ENCODE data around the gene IFNG-AS1. TPM values are rescaled to one million over a fixed set of nuclear protein-coding genes. Genes with fewer than 3 reads are reported as not detected.

The IFNG-AS1 gene
- total RNA-seq, 2 experiments from 2014 or later = 15.7 to 36.8 TPM

GRCh38 chr12:67977668-67978067 is 11.6 kb upstream of the IFNG-AS1 start:
- no peaks in the 10 kb centered on the region for H3K36me3 ChIP-seq (ENCODE audit: insufficient read depth, low read length)

DNA sequence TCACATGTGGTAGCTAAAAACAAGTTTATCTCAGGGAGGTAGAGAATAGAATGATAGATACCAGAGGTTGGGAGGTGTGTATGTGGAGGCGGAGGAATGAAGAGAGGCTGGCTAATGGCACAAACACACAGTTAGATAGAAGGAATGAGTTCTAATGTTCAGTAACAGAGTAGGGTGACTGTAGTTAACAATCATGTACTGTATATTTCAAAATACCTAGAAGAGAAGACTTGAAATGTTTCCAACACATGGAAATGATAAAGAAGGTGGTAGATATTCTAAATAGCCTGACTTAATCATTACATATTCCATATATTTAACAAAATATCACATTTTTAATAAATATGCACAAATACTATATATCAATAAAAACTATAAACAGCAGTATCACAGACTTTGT is 8.9 kb upstream of the IFNG-AS1 start:
- no TSS peak for BruUV-seq (replicated peaks)
- Histone ChIP-seq H3K9me3 (ENCODE audit: low read length) (no peaks in the 10 kb centered on the region), H3K4me3 (ENCODE audit: low read depth, low read length, poor library complexity, severe bottlenecking) (no peak overlapping the region), H3K36me3 (ENCODE audit: insufficient read depth, low read length) (no peaks in the 10 kb centered on the region; the same call in 1 of the 2 replicates), H3K4me2 (ENCODE audit: low read length) (no peak overlapping the region), H3K9me2 (ENCODE audit: insufficient read depth, low read length) (no peaks in the 10 kb centered on the region), H2AFZ (ENCODE audit: low read length) (no peak overlapping the region), H3K27ac (ENCODE audit: low read depth, low read length, poor library complexity, severe bottlenecking) (no peak overlapping the region), H3K79me2 (ENCODE audit: insufficient read depth, low read depth, low read length) (no peaks in the 10 kb centered on the region), H4K20me1 (ENCODE audit: insufficient read depth, low read length) (no peaks in the 10 kb centered on the region), H3K4me1 (ENCODE audit: insufficient read depth, low read length, poor library complexity, severe bottlenecking) (no peaks in the 10 kb centered on the region)
- CTCF ChIA-PET (ENCODE audit: unreplicated experiment) = no interaction called here
- TF ChIP-seq EZH2phosphoT487 (IDR thresholded peaks at IDR 0.05; ENCODE audit: borderline replicate concordance, low read depth, low read length) = no peak
- TF ChIP-seq, protein P1, sequence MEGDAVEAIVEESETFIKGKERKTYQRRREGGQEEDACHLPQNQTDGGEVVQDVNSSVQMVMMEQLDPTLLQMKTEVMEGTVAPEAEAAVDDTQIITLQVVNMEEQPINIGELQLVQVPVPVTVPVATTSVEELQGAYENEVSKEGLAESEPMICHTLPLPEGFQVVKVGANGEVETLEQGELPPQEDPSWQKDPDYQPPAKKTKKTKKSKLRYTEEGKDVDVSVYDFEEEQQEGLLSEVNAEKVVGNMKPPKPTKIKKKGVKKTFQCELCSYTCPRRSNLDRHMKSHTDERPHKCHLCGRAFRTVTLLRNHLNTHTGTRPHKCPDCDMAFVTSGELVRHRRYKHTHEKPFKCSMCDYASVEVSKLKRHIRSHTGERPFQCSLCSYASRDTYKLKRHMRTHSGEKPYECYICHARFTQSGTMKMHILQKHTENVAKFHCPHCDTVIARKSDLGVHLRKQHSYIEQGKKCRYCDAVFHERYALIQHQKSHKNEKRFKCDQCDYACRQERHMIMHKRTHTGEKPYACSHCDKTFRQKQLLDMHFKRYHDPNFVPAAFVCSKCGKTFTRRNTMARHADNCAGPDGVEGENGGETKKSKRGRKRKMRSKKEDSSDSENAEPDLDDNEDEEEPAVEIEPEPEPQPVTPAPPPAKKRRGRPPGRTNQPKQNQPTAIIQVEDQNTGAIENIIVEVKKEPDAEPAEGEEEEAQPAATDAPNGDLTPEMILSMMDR (conservative IDR thresholded peaks at IDR 0.05; ENCODE audit: low read length) = no peak
- POLR2A ChIA-PET = interaction anchor here (2.1 kb wide), 1 partner anchor 11 kb away, joined by 15 read pairs; the partner anchor contains the start of gene IFNG-AS1
- intact Hi-C loops (cut with micrococcal nuclease; ENCODE audit: unreplicated experiment) = no loop called here
- no peak for DNase-seq (ENCODE audit: low spot score)

More at GRCh38 chr12:67977668-67978067, 11.6 kb upstream of the IFNG-AS1 start:
- BruUV-seq (replicated peaks) = no TSS peak
- Histone ChIP-seq H3K9me2 (ENCODE audit: insufficient read depth, low read length) (no peaks in the 10 kb centered on the region), H3K4me2 (ENCODE audit: low read length) (no peak overlapping the region), H2AFZ (ENCODE audit: low read length) (no peak overlapping the region), H4K20me1 (ENCODE audit: insufficient read depth, low read length) (no peaks in the 10 kb centered on the region), H3K9me3 (ENCODE audit: low read length) (no peaks in the 10 kb centered on the region), H3K4me3 (ENCODE audit: low read depth, low read length, poor library complexity, severe bottlenecking) (no peak overlapping the region), H3K79me2 (ENCODE audit: insufficient read depth, low read depth, low read length) (no peaks in the 10 kb centered on the region), H3K4me1 (ENCODE audit: insufficient read depth, low read length, poor library complexity, severe bottlenecking) (no peaks in the 10 kb centered on the region), H3K27ac (ENCODE audit: low read depth, low read length, poor library complexity, severe bottlenecking) (no peak overlapping the region)
- TF ChIP-seq, protein P1 (conservative IDR thresholded peaks at IDR 0.05; ENCODE audit: low read length) = no peak
- no peak for TF ChIP-seq EZH2phosphoT487 (IDR thresholded peaks at IDR 0.05; ENCODE audit: borderline replicate concordance, low read depth, low read length)
- intact Hi-C loops (cut with micrococcal nuclease; ENCODE audit: unreplicated experiment) = no loop called here
- ChIA-PET POLR2A (no interaction called here), CTCF (ENCODE audit: unreplicated experiment) (no interaction called here)
- no peak for DNase-seq (ENCODE audit: low spot score)

GRCh38 chr12:67981287-67982162 is 7.7 kb upstream of the IFNG-AS1 start:
- Histone ChIP-seq H3K4me1 (ENCODE audit: insufficient read depth, low read length, poor library complexity, severe bottlenecking) (peaks cover 3% of the 10 kb centered on the region), H4K20me1 (ENCODE audit: insufficient read depth, low read length) (no peaks in the 10 kb centered on the region), H3K27ac (ENCODE audit: low read depth, low read length, poor library complexity, severe bottlenecking) (no peak overlapping the region), H3K9me2 (ENCODE audit: insufficient read depth, low read length) (no peaks in the 10 kb centered on the region), H3K4me3 (ENCODE audit: low read depth, low read length, poor library complexity, severe bottlenecking) (no peak overlapping the region), H2AFZ (ENCODE audit: low read length) (no peak overlapping the region), H3K9me3 (ENCODE audit: low read length) (no peaks in the 10 kb centered on the region), H3K36me3 (ENCODE audit: insufficient read depth, low read length) (no peaks in the 10 kb centered on the region; the same call in 1 of the 2 replicates), H3K4me2 (ENCODE audit: low read length) (no peak overlapping the region), H3K79me2 (ENCODE audit: insufficient read depth, low read depth, low read length) (no peaks in the 10 kb centered on the region)
- intact Hi-C loops (cut with micrococcal nuclease; ENCODE audit: unreplicated experiment) = no loop called here
- BruUV-seq (replicated peaks) = no TSS peak
- TF ChIP-seq, protein P1 (conservative IDR thresholded peaks at IDR 0.05; ENCODE audit: low read length) = no peak
- no peak for TF ChIP-seq EZH2phosphoT487 (IDR thresholded peaks at IDR 0.05; ENCODE audit: borderline replicate concordance, low read depth, low read length)
- ChIA-PET POLR2A (interaction anchor here (2.1 kb wide), 1 partner anchor 9 kb away, joined by 15 read pairs; the partner anchor contains the start of gene IFNG-AS1), CTCF (ENCODE audit: unreplicated experiment) (no interaction called here)
- DNase-seq (ENCODE audit: low spot score) = no peak

Data from OCI-LY7 (cell line).